WTC11 (cell line): ENCODE data around the gene PRKACA. TPM values are rescaled to one million over a fixed set of nuclear protein-coding genes. Genes with fewer than 3 reads are reported as not detected.

ENCODE experiments used
- ATAC-seq: fragments of 200-7000 bp; cut with Tn5 transposase; 2 replicates; pipeline ENCODE4 v1.10.0; 2021; ENCODE audit warnings: mild to moderate bottlenecking, moderate library complexity
- CTCF ChIA-PET: fragments of 300-600 bp; sonication (Branson Sonifier 250); formaldehyde crosslinking; loops from one replicate; lab custom pipeline; 2021; ENCODE audit warnings: antibody characterized with exemption; lab: Charles Lee
- POLR2A ChIA-PET: fragments of 350-600 bp; sonication (Branson Sonifier 250); formaldehyde crosslinking; loops from one replicate; lab custom pipeline; 2021; ENCODE audit warnings: antibody characterized with exemption; lab: Charles Lee
- DNase-seq: peaks from one replicate; pipeline ENCODE4 v3.0.0; 2021; ENCODE audit warnings: low spot score
- H3K27ac Mint-ChIP-seq: 2 replicates; pipeline ENCODE4 v1.8.0; 2021; ENCODE audit warnings: mixed read lengths
- H3K27me3 Mint-ChIP-seq: 2 replicates; pipeline ENCODE4 v1.8.0; 2021; ENCODE audit warnings: low read depth, mild to moderate bottlenecking, moderate library complexity, mixed read lengths
- H3K36me3 Mint-ChIP-seq: 2 replicates; pipeline ENCODE4 v1.8.0; 2021; ENCODE audit warnings: mixed read lengths
- H3K4me1 Mint-ChIP-seq: 2 replicates; pipeline ENCODE4 v1.8.0; 2022; ENCODE audit warnings: mixed read lengths
- H3K4me3 Mint-ChIP-seq: 2 replicates; pipeline ENCODE4 v1.8.0; 2021; ENCODE audit warnings: mild to moderate bottlenecking, moderate library complexity, mixed read lengths
- H3K9me3 Mint-ChIP-seq: 2 replicates; pipeline ENCODE4 v1.8.0; 2021; ENCODE audit warnings: mixed read lengths
- ATF1 ChIP-seq: sonication (generic); formaldehyde crosslinking; IDR thresholded peaks from 2 replicates; pipeline ENCODE4 v1.8.1; 2023; ENCODE audit warnings: mild to moderate bottlenecking, moderate library complexity, missing genetic modification reagents
- CDX4 ChIP-seq: fragments of 250-450 bp; sonication (Bioruptor Pico); IDR thresholded peaks from 2 replicates; pipeline ENCODE4 v1.9.0; 2021; ENCODE audit warnings: moderate library complexity, mild to moderate bottlenecking, inconsistent platforms, borderline replicate concordance
- CREB1 ChIP-seq: sonication (generic); formaldehyde crosslinking; IDR thresholded peaks from 2 replicates; pipeline ENCODE4 v1.8.0; 2023; ENCODE audit warnings: mild to moderate bottlenecking, missing genetic modification reagents
- E2F5 ChIP-seq: sonication (generic); formaldehyde crosslinking; IDR thresholded peaks from 2 replicates; pipeline ENCODE4 v1.8.1; 2022; ENCODE audit warnings: mild to moderate bottlenecking, moderate library complexity, missing genetic modification reagents
- EMX1 ChIP-seq: fragments of 250-450 bp; sonication (Bioruptor Pico); IDR thresholded peaks from 2 replicates; pipeline ENCODE4 v1.8.0; 2021; ENCODE audit warnings: mild to moderate bottlenecking
- FOXP4 ChIP-seq: sonication (generic); formaldehyde crosslinking; IDR thresholded peaks from 2 replicates; pipeline ENCODE4 v1.8.0; 2022; ENCODE audit warnings: mild to moderate bottlenecking, missing genetic modification reagents
- GRHL2 ChIP-seq: fragments of 250-450 bp; sonication (Bioruptor Pico); IDR thresholded peaks from 2 replicates; pipeline ENCODE4 v1.8.0; 2022; ENCODE audit warnings: mild to moderate bottlenecking, moderate library complexity; ENCODE audit not compliant: insufficient replicate concordance, severe bottlenecking
- GTF2I ChIP-seq: fragments of 250-450 bp; sonication (Bioruptor Pico); conservative IDR thresholded peaks from 2 replicates; pipeline ENCODE4 v1.4.0; 2021; ENCODE audit warnings: mild to moderate bottlenecking
- KAT7 ChIP-seq: sonication (generic); formaldehyde crosslinking; IDR thresholded peaks from 2 replicates; pipeline ENCODE4 v1.8.1; 2023; ENCODE audit warnings: missing genetic modification reagents, mild to moderate bottlenecking, borderline replicate concordance
- MYBL2 ChIP-seq: sonication (generic); formaldehyde crosslinking; IDR thresholded peaks from 2 replicates; pipeline ENCODE4 v1.8.1; 2023; ENCODE audit warnings: mild to moderate bottlenecking, moderate library complexity, missing genetic modification reagents
- NFATC4 ChIP-seq: fragments of 250-450 bp; sonication (Bioruptor Pico); IDR thresholded peaks from 2 replicates; pipeline ENCODE4 v1.9.0; 2021; ENCODE audit warnings: mild to moderate bottlenecking
- NR1H2 ChIP-seq: sonication (generic); formaldehyde crosslinking; IDR thresholded peaks from 2 replicates; pipeline ENCODE4 v1.9.0; 2021; ENCODE audit warnings: mild to moderate bottlenecking, moderate library complexity, missing genetic modification reagents
- OVOL2 ChIP-seq: fragments of 250-450 bp; sonication (Bioruptor Pico); IDR thresholded peaks from 2 replicates; pipeline ENCODE4 v1.9.0; 2021; ENCODE audit warnings: mild to moderate bottlenecking, borderline replicate concordance
- PRRX2 ChIP-seq: fragments of 250-450 bp; sonication (Bioruptor Pico); IDR thresholded peaks from 2 replicates; pipeline ENCODE4 v1.8.0; 2021; ENCODE audit warnings: mild to moderate bottlenecking
- SMAD3 ChIP-seq: sonication (generic); formaldehyde crosslinking; IDR thresholded peaks from 2 replicates; pipeline ENCODE4 v1.8.0; 2022; ENCODE audit warnings: missing genetic modification reagents, mild to moderate bottlenecking, borderline replicate concordance
- TEAD4 ChIP-seq: sonication (generic); formaldehyde crosslinking; IDR thresholded peaks from 2 replicates; pipeline ENCODE4 v1.8.0; 2022; ENCODE audit warnings: mild to moderate bottlenecking, missing genetic modification reagents
- ZBTB43 ChIP-seq: sonication (generic); formaldehyde crosslinking; IDR thresholded peaks from 2 replicates; pipeline ENCODE4 v1.8.1; 2023; ENCODE audit warnings: mild to moderate bottlenecking, missing genetic modification reagents
- ZNF138 ChIP-seq: sonication (generic); formaldehyde crosslinking; conservative IDR thresholded peaks from 2 replicates; pipeline ENCODE4 v1.8.1; 2022; ENCODE audit warnings: mild to moderate bottlenecking, moderate library complexity, missing genetic modification reagents
- ZNF219 ChIP-seq: sonication (generic); formaldehyde crosslinking; IDR thresholded peaks from 2 replicates; pipeline ENCODE4 v1.8.0; 2023; ENCODE audit warnings: missing genetic modification reagents, mild to moderate bottlenecking, borderline replicate concordance
- ZNF232 ChIP-seq: sonication (generic); formaldehyde crosslinking; IDR thresholded peaks from 2 replicates; pipeline ENCODE4 v1.8.0; 2022; ENCODE audit warnings: mild to moderate bottlenecking, missing genetic modification reagents
- ZNF425 ChIP-seq: fragments of 250-450 bp; sonication (Bioruptor Pico); conservative IDR thresholded peaks from 2 replicates; pipeline ENCODE4 v1.9.0; 2021; ENCODE audit warnings: mild to moderate bottlenecking
- ZNF671 ChIP-seq: fragments of 250-450 bp; sonication (Bioruptor Pico); IDR thresholded peaks from 2 replicates; pipeline ENCODE4 v1.8.0; 2021; ENCODE audit warnings: mild to moderate bottlenecking
- total RNA-seq: library from RNA; stranded (reverse); gene quantifications from 3 replicates; pipeline ENCODE4 v1.2.3, GENCODE V29; 2021
- TF ChIP-seq, protein P1 (sequence below): sonication (generic); formaldehyde crosslinking; IDR thresholded peaks from 2 replicates; pipeline ENCODE4 v1.8.0; 2022; ENCODE audit warnings: mild to moderate bottlenecking, missing genetic modification reagents
- TF ChIP-seq, protein P2 (sequence below): sonication (generic); formaldehyde crosslinking; IDR thresholded peaks from 2 replicates; pipeline ENCODE4 v1.8.1; 2023; ENCODE audit warnings: mild to moderate bottlenecking, missing genetic modification reagents, borderline replicate concordance

PRKACA gene
- total RNA-seq, 1 experiment from 2014 or later = 37.8 TPM

- Mint-ChIP-seq H3K4me1 (peaks cover 9% of the 10 kb centered on the region), H3K27me3 (peaks cover 3% of the 10 kb centered on the region; the same call in 1 of the 2 replicates), H3K9me3 (no peaks in the 10 kb centered on the region), H3K36me3 (peaks cover 30% of the 10 kb centered on the region), H3K27ac (no peak overlapping the region), H3K4me3 (no peak overlapping the region)
- ChIA-PET CTCF (interaction anchor here (0.6 to 1.6 kb wide), 5 partner anchors 9 to 352 kb away, joined by 3 to 6 read pairs (median 3); partner anchors contain the start of genes C19orf67 and PTGER1), POLR2A (interaction anchor here (0.7 kb wide), 1 partner anchor 268 kb away, joined by 3 read pairs; no protein-coding TSS in a partner anchor)
- TF ChIP-seq FOXP4 (CRISPR knock-in tag) = no peak
- TF ChIP-seq NFATC4 = no peak
- TF ChIP-seq TEAD4 (CRISPR knock-in tag) = no peak
- TF ChIP-seq E2F5 (CRISPR knock-in tag) = no peak
- no peak for TF ChIP-seq CREB1 (CRISPR knock-in tag)
- TF ChIP-seq OVOL2 = no peak
- TF ChIP-seq KAT7 (CRISPR knock-in tag) = no peak
- TF ChIP-seq GTF2I (CRISPR knock-in tag) = no peak
- no peak for TF ChIP-seq ZNF671 (CRISPR knock-in tag)
- TF ChIP-seq NR1H2 = no peak
- no peak for TF ChIP-seq ZNF425 (CRISPR knock-in tag)
- TF ChIP-seq MYBL2 (CRISPR knock-in tag) = no peak
- no peak for TF ChIP-seq CDX4 (CRISPR knock-in tag)
- no peak for TF ChIP-seq ZNF232 (CRISPR knock-in tag)
- TF ChIP-seq SMAD3 = no peak
- no peak for TF ChIP-seq ZBTB43 (CRISPR knock-in tag)
- TF ChIP-seq ZNF219 (CRISPR knock-in tag) = no peak
- TF ChIP-seq, protein P1, sequence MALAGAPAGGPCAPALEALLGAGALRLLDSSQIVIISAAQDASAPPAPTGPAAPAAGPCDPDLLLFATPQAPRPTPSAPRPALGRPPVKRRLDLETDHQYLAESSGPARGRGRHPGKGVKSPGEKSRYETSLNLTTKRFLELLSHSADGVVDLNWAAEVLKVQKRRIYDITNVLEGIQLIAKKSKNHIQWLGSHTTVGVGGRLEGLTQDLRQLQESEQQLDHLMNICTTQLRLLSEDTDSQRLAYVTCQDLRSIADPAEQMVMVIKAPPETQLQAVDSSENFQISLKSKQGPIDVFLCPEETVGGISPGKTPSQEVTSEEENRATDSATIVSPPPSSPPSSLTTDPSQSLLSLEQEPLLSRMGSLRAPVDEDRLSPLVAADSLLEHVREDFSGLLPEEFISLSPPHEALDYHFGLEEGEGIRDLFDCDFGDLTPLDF (CRISPR knock-in tag) = no peak
- no peak for DNase-seq
- no peak for ATAC-seq
Observed at GRCh38 chr19:14122924-14123323, 5.4 kb upstream of the PRKACA start.

DNA sequence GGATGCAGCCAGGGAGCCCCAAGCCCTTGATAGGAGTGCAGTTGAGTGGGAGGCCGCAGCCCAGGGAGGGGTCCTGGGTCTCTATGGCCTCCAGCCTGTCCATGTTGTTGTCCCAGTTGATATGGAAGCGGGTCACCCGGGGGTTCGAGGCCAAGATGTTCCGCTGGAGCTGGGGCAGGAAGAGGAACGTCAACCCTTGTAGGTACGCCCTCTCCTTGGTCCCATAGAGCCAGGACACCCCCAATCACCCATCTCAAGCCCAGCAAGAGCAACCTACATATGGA is 2.9 kb upstream of the PRKACA start:
- no peaks in the 10 kb centered on the region for H3K9me3 Mint-ChIP-seq
- DNase-seq (no peak), ATAC-seq (no peak)
- peaks cover 20% of the 10 kb centered on the region for H3K4me1 Mint-ChIP-seq
- 0 out of 2 replicates have a peak, but pooled peaks cover 7% of the 10 kb centered on the region for H3K27me3 Mint-ChIP-seq
- peaks cover 18% of the 10 kb centered on the region for H3K36me3 Mint-ChIP-seq
- no peak overlapping the region for H3K4me3 Mint-ChIP-seq
- ChIA-PET POLR2A (no interaction called here), CTCF (interaction anchor here (0.6 kb wide), 1 partner anchor 240 kb away, joined by 3 read pairs; no protein-coding TSS in a partner anchor)
- H3K27ac Mint-ChIP-seq = no peak overlapping the region
- TF ChIP-seq ZNF138 (CRISPR knock-in tag) = no peak
- TF ChIP-seq, protein P2, sequence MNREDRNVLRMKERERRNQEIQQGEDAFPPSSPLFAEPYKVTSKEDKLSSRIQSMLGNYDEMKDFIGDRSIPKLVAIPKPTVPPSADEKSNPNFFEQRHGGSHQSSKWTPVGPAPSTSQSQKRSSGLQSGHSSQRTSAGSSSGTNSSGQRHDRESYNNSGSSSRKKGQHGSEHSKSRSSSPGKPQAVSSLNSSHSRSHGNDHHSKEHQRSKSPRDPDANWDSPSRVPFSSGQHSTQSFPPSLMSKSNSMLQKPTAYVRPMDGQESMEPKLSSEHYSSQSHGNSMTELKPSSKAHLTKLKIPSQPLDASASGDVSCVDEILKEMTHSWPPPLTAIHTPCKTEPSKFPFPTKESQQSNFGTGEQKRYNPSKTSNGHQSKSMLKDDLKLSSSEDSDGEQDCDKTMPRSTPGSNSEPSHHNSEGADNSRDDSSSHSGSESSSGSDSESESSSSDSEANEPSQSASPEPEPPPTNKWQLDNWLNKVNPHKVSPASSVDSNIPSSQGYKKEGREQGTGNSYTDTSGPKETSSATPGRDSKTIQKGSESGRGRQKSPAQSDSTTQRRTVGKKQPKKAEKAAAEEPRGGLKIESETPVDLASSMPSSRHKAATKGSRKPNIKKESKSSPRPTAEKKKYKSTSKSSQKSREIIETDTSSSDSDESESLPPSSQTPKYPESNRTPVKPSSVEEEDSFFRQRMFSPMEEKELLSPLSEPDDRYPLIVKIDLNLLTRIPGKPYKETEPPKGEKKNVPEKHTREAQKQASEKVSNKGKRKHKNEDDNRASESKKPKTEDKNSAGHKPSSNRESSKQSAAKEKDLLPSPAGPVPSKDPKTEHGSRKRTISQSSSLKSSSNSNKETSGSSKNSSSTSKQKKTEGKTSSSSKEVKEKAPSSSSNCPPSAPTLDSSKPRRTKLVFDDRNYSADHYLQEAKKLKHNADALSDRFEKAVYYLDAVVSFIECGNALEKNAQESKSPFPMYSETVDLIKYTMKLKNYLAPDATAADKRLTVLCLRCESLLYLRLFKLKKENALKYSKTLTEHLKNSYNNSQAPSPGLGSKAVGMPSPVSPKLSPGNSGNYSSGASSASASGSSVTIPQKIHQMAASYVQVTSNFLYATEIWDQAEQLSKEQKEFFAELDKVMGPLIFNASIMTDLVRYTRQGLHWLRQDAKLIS (CRISPR knock-in tag) = no peak
- TF ChIP-seq EMX1 (CRISPR knock-in tag) = no peak
- no peak for TF ChIP-seq PRRX2 (CRISPR knock-in tag)
- no peak for TF ChIP-seq GRHL2 (CRISPR knock-in tag)
- TF ChIP-seq NFATC4 = no peak
- TF ChIP-seq ATF1 = no peak
